Testis (tissue), 3 donors: Measurements from ENCODE around the gene KCNQ1. TPM values are rescaled to one million over a fixed set of nuclear protein-coding genes. Genes with fewer than 3 reads are reported as not detected.
A peak's percentile ranks its signal among the peaks of the same experiment; 100 is the strongest.

Source experiments
- DNase-seq: peaks from one replicate; pipeline ENCODE4 v3.0.0-alpha.2; 2019
- H3K27ac ChIP-seq, 2 donors: fragments of 200-600 bp; sonication (generic); one replicate each; pipeline ENCODE4 v1.5.1; 2019
- H3K27me3 ChIP-seq: fragments of 200-600 bp; sonication (generic); one replicate; pipeline ENCODE4 v1.5.1; 2019
- H3K36me3 ChIP-seq: fragments of 200-600 bp; sonication (generic); one replicate; pipeline ENCODE4 v1.5.1; 2017; ENCODE audit warnings: low read depth; ENCODE audit errors: missing control alignments
- H3K4me1 ChIP-seq: fragments of 200-600 bp; sonication (generic); one replicate; pipeline ENCODE4 v1.5.1; 2019
- H3K4me3 ChIP-seq, 2 donors: fragments of 200-600 bp; sonication (generic); one replicate each; pipeline ENCODE4 v1.5.1; 2017 to 2019
- H3K9me3 ChIP-seq: fragments of 200-600 bp; sonication (generic); one replicate; pipeline ENCODE4 v1.5.1; 2017
- POLR2A ChIP-seq: fragments of 450-650 bp; IDR thresholded peaks from one replicate; pipeline ENCODE4 v1.6.1; 2017; ENCODE audit warnings: antibody characterized with exemption, mild to moderate bottlenecking, moderate library complexity
- WGBS, 2 donors: methylation state at CpG; one replicate each; pipeline ENCODE4 v1.1.5; 2018; 5-methylcytosine and 5-hydroxymethylcytosine counted together
- intact Hi-C: fragments of 100-400 bp; cut with DNase I; formaldehyde crosslinking; loops from one replicate; pipeline ENCODE4 v1.15.1; 2023; ENCODE audit warnings: low total_unique reads
- polyA plus RNA-seq: library from polyadenylated mRNA; stranded (reverse); fragments of 350-450 nt; fragmentation: Illumina TruSeq; extraction: RNeasy Lipid Tissue Mini Kit (QIAGEN cat#74804); gene quantifications from one replicate; pipeline ENCODE4 v1.2.3, GENCODE V29; 2014; ENCODE audit warnings: low read depth, low replicate concordance; ENCODE audit not compliant: insufficient read depth
- total RNA-seq, 2 donors: library from RNA; depleted of rRNA; stranded (reverse); fragments of >200 nt; gene quantifications; one replicate each; pipeline ENCODE4 v1.2.3, GENCODE V29; 2016
- TF ChIP-seq, protein P1 (sequence below), 3 experiments: fragments of 450-650 bp in 2 of 3; fragments of 200-600 bp in 1 of 3; sonication (generic) in 1 of 3; IDR thresholded peaks; one replicate each; pipeline ENCODE4 v1.5.1; 2016 to 2019; ENCODE audit warnings: antibody characterized with exemption in 3 of 3, mild to moderate bottlenecking in 2 of 3, moderate library complexity in 1 of 3

KCNQ1 gene
- total and polyA plus RNA-seq, 3 donors from 2014 or later, result 6.0 to 24.2 (median 12.8) TPM

DNA sequence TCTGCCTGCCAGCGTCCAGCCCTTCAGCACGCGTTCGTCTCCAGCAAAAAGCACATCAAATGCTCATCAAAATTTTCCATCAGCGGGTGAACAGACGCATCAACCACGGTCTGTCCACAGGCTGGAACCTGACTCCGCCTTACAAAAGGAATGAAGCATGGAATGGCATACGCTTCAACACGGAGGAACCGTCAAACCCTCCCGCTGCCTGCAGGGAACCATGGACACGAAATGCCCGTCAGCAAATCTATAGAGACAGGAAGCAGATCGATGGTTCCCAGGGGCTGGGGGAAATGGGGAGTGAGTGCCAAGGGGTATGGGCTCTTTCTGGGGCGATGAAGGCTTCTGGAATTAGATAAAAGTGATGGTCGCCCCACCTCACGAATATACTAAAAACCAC, 28.0 kb upstream of the KCNQ1 start:
- Histone ChIP-seq H3K36me3 (no peaks in the 10 kb centered on the region), H3K27ac (no peak overlapping the region), H3K4me1 (peaks cover 3% of the 10 kb centered on the region), H3K27me3 (no peaks in the 10 kb centered on the region), H3K4me3 (no peak overlapping the region), H3K9me3 (no peaks in the 10 kb centered on the region)
- intact Hi-C loops, result loop anchor here (5.0 kb wide), 1 partner anchor 109 kb away; no protein-coding TSS in a partner anchor
- no peak for DNase-seq
- TF ChIP-seq, protein P1, sequence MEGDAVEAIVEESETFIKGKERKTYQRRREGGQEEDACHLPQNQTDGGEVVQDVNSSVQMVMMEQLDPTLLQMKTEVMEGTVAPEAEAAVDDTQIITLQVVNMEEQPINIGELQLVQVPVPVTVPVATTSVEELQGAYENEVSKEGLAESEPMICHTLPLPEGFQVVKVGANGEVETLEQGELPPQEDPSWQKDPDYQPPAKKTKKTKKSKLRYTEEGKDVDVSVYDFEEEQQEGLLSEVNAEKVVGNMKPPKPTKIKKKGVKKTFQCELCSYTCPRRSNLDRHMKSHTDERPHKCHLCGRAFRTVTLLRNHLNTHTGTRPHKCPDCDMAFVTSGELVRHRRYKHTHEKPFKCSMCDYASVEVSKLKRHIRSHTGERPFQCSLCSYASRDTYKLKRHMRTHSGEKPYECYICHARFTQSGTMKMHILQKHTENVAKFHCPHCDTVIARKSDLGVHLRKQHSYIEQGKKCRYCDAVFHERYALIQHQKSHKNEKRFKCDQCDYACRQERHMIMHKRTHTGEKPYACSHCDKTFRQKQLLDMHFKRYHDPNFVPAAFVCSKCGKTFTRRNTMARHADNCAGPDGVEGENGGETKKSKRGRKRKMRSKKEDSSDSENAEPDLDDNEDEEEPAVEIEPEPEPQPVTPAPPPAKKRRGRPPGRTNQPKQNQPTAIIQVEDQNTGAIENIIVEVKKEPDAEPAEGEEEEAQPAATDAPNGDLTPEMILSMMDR (IDR thresholded peaks at IDR 0.05), result no peak
- no peak for TF ChIP-seq POLR2A
- 84 to 88% methylated on average over 18 of the region's 18 CpGs for WGBS, 2 donors

DNA sequence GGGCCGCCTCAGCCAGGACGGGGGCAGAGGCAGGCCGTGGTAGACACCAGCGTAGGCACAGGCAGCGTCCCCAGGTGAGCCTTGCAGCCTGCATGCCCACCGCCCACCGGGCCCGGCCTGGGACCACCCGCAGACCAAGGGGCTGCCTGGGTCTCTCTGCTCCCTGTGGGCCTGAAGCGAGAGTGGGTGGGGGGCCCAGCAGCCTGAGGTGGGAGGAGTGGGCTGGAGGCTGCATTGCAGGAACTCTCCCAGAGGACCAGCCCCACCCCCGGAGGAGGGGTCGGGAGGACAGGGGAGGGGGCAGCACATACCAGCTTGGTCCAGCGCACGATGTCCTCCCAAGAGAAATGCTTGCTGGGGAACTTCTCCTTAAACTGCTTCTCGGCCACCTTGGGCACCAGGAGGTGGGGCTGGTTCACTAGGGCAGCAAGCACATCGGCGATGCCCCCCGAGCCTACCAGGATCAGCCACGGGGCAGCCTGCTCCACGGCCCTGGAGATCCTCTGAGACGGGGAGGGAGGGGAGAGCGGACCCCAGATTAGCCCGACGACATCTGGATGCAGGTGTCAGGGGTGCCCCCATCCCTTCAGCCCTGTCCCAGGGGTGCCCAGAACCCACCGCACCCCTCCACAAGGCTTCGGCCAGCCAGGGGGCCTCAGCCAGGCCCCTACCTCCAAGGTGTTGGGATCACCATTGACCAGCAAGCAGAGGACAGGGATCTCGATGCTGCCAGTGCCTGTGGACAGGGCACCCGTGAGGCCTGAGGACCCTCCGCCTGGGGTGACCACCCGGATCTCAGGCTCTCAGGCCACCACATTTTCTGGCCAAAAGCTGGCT, 26.7 kb upstream of the KCNQ1 start:
- TF ChIP-seq, protein P1 (IDR thresholded peaks at IDR 0.05), result no peak
- TF ChIP-seq POLR2A, result no peak
- 56 to 78% methylated on average over 4 to 30 of the region's 30 CpGs for WGBS, 2 donors
- no peak overlapping the region for H3K4me3 ChIP-seq
- no peaks in the 10 kb centered on the region for H3K27me3 ChIP-seq
- intact Hi-C loops, result loop anchor here (5.0 kb wide), 1 partner anchor 111 kb away; no protein-coding TSS in a partner anchor
- no peaks in the 10 kb centered on the region for H3K9me3 ChIP-seq
- no peak for DNase-seq
- H3K4me1 ChIP-seq, result peaks cover 3% of the 10 kb centered on the region
- no peak overlapping the region for H3K27ac ChIP-seq
- no peaks in the 10 kb centered on the region for H3K36me3 ChIP-seq

DNA sequence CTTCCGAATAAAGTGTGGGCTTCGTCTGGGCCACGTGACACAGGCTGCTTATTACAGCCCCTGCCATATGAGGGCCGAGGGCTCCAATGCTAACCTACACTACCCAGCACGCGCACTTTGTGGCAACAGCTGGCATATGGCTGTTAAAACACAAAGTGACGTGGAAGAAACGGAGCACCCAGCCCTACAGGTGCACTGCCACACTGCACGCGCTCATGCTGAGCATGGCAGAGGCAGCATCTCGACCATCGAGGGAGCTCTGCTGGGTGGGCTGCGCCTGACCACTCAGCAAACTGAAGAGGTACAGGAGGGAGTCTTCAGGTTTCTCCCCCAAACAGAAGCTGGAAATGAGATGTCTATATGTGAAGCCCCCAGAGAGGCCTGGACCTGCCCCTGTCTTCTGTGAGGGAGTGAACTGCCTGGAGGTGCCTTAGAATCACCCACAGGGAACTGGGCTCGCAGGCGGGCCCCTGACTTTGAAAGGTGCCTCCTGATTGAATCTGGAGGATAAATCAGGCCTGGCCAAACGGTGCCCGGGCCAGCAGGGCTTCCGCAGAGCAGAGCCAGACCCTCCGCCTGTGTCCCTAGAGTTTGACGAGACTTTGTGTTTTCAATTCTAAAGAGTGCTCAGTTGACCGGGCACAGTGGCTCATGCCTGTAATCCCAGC, 26.0 kb upstream of the KCNQ1 start:
- DNase-seq, result no peak
- Histone ChIP-seq H3K27me3 (no peaks in the 10 kb centered on the region), H3K27ac (no peak overlapping the region), H3K36me3 (no peaks in the 10 kb centered on the region), H3K4me3 (no peak overlapping the region), H3K4me1 (peaks cover 3% of the 10 kb centered on the region), H3K9me3 (no peaks in the 10 kb centered on the region)
- intact Hi-C loops, result loop anchor here (5.0 kb wide), 1 partner anchor 112 kb away; no protein-coding TSS in a partner anchor
- 82 to 87% methylated on average over 20 to 21 of the region's 21 CpGs for WGBS, 2 donors
- TF ChIP-seq, protein P1 (IDR thresholded peaks at IDR 0.05), result no peak
- TF ChIP-seq POLR2A, result no peak

DNA sequence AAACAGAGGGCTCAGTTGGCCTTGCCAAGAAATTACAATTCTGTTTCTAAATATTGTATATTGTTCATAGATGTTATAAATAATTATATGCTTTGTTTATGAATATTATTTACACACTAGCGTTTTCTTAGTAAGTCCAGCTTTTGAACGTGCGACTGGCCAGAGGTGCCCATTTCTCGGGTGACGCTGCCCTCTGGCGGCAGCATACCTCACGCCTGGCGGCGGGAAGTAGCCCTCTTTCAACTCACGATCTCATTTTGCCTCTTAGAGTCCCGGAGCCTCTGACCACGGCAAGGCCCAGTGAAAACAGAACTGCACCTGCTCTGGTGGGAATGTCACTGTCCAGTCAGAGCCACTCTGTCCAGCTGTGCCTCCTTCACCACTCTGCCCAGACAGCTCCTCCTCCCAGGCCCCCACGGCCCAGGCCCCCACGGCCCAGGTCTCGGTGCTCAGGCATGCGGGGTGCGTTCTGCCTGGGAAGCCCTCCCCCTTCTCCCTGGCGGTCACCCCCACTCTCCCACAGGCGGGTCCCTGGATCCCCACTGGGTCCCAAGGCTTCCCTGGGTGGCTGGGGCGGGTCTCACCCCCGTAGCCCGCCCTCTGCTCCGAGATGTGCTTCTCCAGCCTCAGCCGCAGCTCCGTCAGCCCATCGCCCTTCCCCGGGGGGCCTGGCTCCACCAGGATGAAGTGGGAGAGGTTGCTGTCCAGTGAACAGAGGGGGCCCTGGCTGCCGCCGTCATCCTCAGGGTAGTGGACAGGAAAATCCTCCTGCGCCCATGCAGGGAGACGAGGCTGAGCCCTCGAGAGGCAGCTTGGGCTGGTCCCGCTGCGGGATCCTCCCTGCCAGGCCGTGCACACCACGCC, 24.9 kb upstream of the KCNQ1 start:
- Histone ChIP-seq H3K4me3 (no peak overlapping the region), H3K36me3 (no peaks in the 10 kb centered on the region), H3K9me3 (no peaks in the 10 kb centered on the region), H3K4me1 (peaks cover 3% of the 10 kb centered on the region), H3K27me3 (no peaks in the 10 kb centered on the region), H3K27ac (no peak overlapping the region)
- WGBS, 2 donors, result 53 to 57% methylated on average over 21 to 35 of the region's 36 CpGs
- intact Hi-C loops, result loop anchor here (5.0 to 10.0 kb wide), 3 partner anchors 113 to 475 kb away; no protein-coding TSS in a partner anchor
- TF ChIP-seq, protein P1 (IDR thresholded peaks at IDR 0.05), result peak; percentile 69 to 89 (median 88)
- TF ChIP-seq POLR2A, result no peak
- DNase-seq, result peak; percentile 84
